Progenitor cell of endocrine pancreas (in vitro differentiated cells): ENCODE measurements around the gene CYP4F11. TPM values are rescaled to one million over a fixed set of nuclear protein-coding genes. Genes with fewer than 3 reads are reported as not detected.

Experiments used
- DNase-seq: peaks from one replicate; pipeline ENCODE4 v3.0.0; 2021; ENCODE audit warnings: low spot score; ENCODE audit not compliant: unreplicated experiment
- H3K27ac Mint-ChIP-seq: 2 replicates; pipeline ENCODE4 v1.8.0; 2021; ENCODE audit warnings: mild to moderate bottlenecking, moderate library complexity, mixed read lengths
- H3K27me3 Mint-ChIP-seq: 2 replicates; pipeline ENCODE4 v1.8.0; 2021; ENCODE audit warnings: mixed read lengths
- H3K36me3 Mint-ChIP-seq: 2 replicates; pipeline ENCODE4 v1.8.0; 2022; ENCODE audit warnings: mixed read lengths; ENCODE audit not compliant: insufficient read depth
- H3K4me1 Mint-ChIP-seq: 2 replicates; pipeline ENCODE4 v1.8.0; 2021; ENCODE audit warnings: low read depth, mixed read lengths
- H3K4me3 Mint-ChIP-seq: 2 replicates; pipeline ENCODE4 v1.8.0; 2021; ENCODE audit warnings: low read depth, mild to moderate bottlenecking, moderate library complexity, mixed read lengths
- H3K9me3 Mint-ChIP-seq: 2 replicates; pipeline ENCODE4 v1.8.0; 2021; ENCODE audit warnings: low read depth, mixed read lengths
- total RNA-seq: library from RNA; stranded (reverse); gene quantifications from 2 replicates; pipeline ENCODE4 v1.2.1, GENCODE V29; 2021
- TF ChIP-seq, protein P1 (sequence below): fragments of 200-600 bp; sonication (generic); IDR thresholded peaks from one replicate; pipeline ENCODE4 v1.5.0; 2021; ENCODE audit warnings: antibody characterized with exemption, mild to moderate bottlenecking; ENCODE audit not compliant: unreplicated experiment

Gene CYP4F11
- total RNA-seq, 1 donor from 2014 or later, result not detected

DNA sequence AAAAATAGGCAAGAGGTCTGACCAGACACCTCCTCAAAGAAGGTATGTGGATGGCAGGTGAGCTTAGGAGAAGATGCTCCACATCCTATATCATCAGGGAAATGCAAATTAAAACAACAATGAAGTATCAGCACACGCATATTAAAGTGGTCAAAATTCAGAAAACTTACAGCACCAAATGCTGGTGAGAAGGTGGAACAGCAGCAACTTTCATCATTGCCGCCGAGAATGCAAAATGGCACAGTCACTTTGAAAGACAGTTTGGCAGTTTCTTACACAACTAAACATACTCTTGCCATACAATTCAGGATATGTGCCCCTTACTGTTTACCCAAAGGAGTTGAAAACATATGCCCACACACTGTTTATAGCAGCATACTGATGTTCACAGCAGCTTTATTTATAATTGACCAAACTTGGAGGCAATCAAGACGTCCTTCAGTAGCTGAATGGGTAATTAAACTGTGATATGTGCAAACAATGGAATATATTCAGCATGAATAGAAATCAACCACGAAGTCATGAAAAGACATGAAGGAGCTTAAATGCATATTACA lies 37.0 kb upstream of the CYP4F11 start:
- TF ChIP-seq, protein P1, sequence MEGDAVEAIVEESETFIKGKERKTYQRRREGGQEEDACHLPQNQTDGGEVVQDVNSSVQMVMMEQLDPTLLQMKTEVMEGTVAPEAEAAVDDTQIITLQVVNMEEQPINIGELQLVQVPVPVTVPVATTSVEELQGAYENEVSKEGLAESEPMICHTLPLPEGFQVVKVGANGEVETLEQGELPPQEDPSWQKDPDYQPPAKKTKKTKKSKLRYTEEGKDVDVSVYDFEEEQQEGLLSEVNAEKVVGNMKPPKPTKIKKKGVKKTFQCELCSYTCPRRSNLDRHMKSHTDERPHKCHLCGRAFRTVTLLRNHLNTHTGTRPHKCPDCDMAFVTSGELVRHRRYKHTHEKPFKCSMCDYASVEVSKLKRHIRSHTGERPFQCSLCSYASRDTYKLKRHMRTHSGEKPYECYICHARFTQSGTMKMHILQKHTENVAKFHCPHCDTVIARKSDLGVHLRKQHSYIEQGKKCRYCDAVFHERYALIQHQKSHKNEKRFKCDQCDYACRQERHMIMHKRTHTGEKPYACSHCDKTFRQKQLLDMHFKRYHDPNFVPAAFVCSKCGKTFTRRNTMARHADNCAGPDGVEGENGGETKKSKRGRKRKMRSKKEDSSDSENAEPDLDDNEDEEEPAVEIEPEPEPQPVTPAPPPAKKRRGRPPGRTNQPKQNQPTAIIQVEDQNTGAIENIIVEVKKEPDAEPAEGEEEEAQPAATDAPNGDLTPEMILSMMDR, result no peak
- no peak for DNase-seq
- H3K4me3 Mint-ChIP-seq, result no peak overlapping the region
- H3K4me1 Mint-ChIP-seq, result no peaks in the 10 kb centered on the region
- no peaks in the 10 kb centered on the region for H3K27me3 Mint-ChIP-seq
- H3K27ac Mint-ChIP-seq, result no peak overlapping the region
- peaks cover 53% of the 10 kb centered on the region for H3K9me3 Mint-ChIP-seq
- H3K36me3 Mint-ChIP-seq, result peaks cover 2% of the 10 kb centered on the region

DNA sequence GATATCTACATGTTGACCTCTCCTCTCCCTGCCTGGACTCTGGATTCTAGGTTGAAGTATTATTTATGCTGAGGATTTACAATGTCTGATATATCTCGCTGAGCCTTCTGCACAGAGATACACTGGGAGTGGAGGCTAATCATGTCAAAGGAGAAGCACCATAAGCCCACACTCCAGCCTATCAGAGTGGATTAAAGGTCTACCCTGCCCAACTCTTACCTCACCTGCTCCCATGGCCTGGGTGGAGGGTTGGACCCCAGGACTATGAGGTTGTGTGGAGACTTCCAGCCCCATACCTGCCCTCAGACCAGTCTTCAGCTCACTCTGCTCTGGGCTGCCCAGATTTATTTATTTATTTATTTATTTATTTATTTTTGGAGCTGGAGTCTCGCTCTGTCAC lies 29.9 kb upstream of the CYP4F11 start:
- DNase-seq, result no peak
- TF ChIP-seq, protein P1, result no peak
- H3K27me3 Mint-ChIP-seq, result no peaks in the 10 kb centered on the region
- peaks cover 47% of the 10 kb centered on the region for H3K9me3 Mint-ChIP-seq
- H3K36me3 Mint-ChIP-seq, result no peaks in the 10 kb centered on the region
- H3K27ac Mint-ChIP-seq, result no peak overlapping the region
- no peak overlapping the region for H3K4me3 Mint-ChIP-seq
- no peaks in the 10 kb centered on the region for H3K4me1 Mint-ChIP-seq

GRCh38 chr19:15962319-15962718 lies 28.0 kb upstream of the CYP4F11 start:
- Mint-ChIP-seq H3K36me3 (no peaks in the 10 kb centered on the region), H3K27ac (no peak overlapping the region), H3K4me1 (no peaks in the 10 kb centered on the region), H3K9me3 (peaks cover 47% of the 10 kb centered on the region), H3K27me3 (no peaks in the 10 kb centered on the region), H3K4me3 (no peak overlapping the region)
- no peak for DNase-seq
- TF ChIP-seq, protein P1, result no peak

- Mint-ChIP-seq H3K36me3 (no peaks in the 10 kb centered on the region), H3K4me3 (no peak overlapping the region), H3K27me3 (no peaks in the 10 kb centered on the region), H3K27ac (no peak overlapping the region), H3K4me1 (no peaks in the 10 kb centered on the region), H3K9me3 (peaks cover 65% of the 10 kb centered on the region)
- TF ChIP-seq, protein P1, result no peak
- DNase-seq, result no peak
Observed at GRCh38 chr19:15954820-15955219, 20.5 kb upstream of the CYP4F11 start.

DNA sequence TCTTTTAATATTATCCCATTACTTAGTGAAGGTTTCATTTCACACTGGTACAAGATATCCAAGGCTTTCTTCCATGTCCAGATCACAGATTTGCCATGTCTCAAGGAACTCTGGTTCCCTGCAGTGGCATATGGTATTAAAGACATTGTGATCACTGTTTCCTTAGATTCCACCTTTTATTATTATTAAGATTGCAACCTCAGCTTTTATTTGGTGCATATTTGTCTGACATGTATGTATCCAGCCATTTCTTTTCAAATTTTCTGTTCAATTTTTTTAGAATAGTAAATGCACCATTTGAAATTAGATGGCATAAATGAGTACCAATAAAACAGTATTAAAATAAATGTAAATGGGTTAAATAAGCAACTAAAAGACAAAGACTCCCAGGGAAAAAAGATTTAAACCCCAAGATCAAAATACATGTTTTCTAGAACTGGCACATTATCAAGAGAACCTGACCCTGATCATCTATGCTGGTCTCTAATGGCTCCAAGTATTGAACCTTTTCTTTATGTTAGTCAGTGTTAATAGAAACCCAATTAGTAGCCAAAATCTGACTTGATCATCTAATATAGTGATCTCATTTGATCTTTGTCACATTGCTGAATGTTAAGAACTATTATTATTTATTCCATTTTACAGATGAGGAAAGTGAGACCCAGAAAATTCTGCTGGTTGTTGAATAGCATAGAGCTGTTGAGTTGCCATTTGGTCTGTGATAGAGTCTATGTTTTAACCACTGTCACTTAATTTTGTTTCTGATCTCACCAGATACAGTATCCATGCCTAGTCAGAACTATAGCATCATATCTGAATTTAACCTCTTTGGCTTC lies 14.1 kb upstream of the CYP4F11 start, which contains the start of gene OR10H4:
Gene OR10H4, plus strand, starts transcription at position 786 of the 836 bp plus-strand sequence. Its CDS starts 0 bp downstream, at position 786.
- H3K4me1 Mint-ChIP-seq, result no peaks in the 10 kb centered on the region
- peaks cover 58% of the 10 kb centered on the region for H3K9me3 Mint-ChIP-seq
- no peak for DNase-seq
- H3K36me3 Mint-ChIP-seq, result no peaks in the 10 kb centered on the region
- H3K27ac Mint-ChIP-seq, result no peak within 1 kb of the TSS
- H3K4me3 Mint-ChIP-seq, result no peak within 1 kb of the TSS
- TF ChIP-seq, protein P1, result no peak
- no peaks in the 10 kb centered on the region for H3K27me3 Mint-ChIP-seq
